K562 treated with DMSO at 1 percent for 24 hours (cell line): ENCODE results near the gene AMER2. TPM values are rescaled to one million over a fixed set of nuclear protein-coding genes. Genes with fewer than 3 reads are reported as not detected.

Experiments
- total RNA-seq: library from RNA; unstranded; fragments of 300-600 nt; gene quantifications from 2 replicates; pipeline ENCODE4 v1.2.3, GENCODE V29; 2022; ENCODE audit warnings: low read depth; ENCODE audit not compliant: insufficient read depth

AMER2 gene
- not detected in 2 replicates for total RNA-seq

DNA sequence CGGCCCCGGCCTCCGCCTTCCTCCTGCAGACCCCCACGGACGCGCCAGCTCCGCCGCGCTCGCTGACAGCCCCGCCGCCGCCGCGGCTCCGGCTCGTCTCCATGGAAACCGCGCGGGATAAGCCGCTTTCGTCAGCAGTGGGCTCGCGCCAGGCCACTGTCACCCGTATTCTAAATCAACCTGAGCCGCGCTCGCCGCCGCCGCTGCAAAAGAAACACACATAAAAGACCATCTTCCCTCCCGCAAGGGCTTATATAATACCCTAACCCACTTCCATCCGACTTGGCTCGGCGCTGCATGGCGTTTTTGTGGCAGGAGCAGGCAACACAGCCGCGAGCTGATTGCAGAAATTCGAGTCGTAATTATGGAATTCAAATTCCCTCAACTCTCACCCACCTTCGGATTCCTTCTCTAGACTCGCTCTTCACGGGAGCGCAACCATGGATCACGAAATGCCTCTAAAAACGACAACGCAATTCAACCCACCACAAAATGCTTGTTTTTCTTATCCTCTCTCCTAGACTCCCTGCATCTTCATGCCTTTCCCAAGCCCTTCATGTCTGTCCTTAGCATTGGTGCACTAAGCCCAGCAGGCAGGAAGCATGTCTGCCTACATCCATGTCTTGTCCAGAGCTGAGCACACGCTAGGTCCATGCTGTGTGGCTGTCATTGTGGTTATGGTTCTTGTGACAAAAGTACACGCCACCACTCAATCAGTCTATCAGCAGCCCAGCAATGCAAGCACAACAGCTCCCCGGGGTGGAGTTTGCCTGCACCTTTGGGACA, at the start of gene AMER2:
TSS of gene AMER2 (minus strand) at position 772 of the 786 bp plus-strand sequence. CDS start at position 103, 669 bp downstream.

Other genes with a start within 250 kb of the AMER2 start
- 0.07 TPM in 1 of 2 replicates, not detected in the other for gene PABPC3, start 76.2 kb downstream of the AMER2 start, total RNA-seq
- gene MTMR6, start 115.2 kb upstream of the AMER2 start, total RNA-seq, result 4.2 and 5.4 TPM in 2 replicates
- gene NUP58, start 129.3 kb upstream of the AMER2 start, total RNA-seq, result 14.6 and 22.4 TPM in 2 replicates
- 0.14 TPM in 1 of 2 replicates, not detected in the other for gene ATP8A2, start 199.7 kb upstream of the AMER2 start, total RNA-seq